ENCODE data around the gene CBFA2T2. TPM values are rescaled to one million over a fixed set of nuclear protein-coding genes. Genes with fewer than 3 reads are reported as not detected.

CBFA2T2 gene
- total and polyA plus RNA-seq, 2 of the 4 experiments (the other 2 are of a cell fraction) = 3.8 to 6.2 TPM

- in situ Hi-C loops (cut with MboI; ENCODE audit: low sequenced_read_pairs) (no loop called here), intact Hi-C loops (cut with micrococcal nuclease) (no loop called here), dilution Hi-C loops (cut with HindIII; ENCODE audit: low sequenced_read_pairs, unreplicated experiment) (no loop called here)
- DNase-seq (peak; percentile 31), ATAC-seq (ENCODE audit: low read depth) (peak; percentile 8; the same call in 1 of the 2 replicates)
- no peak overlapping the region for H2BK20ac ChIP-seq (ENCODE audit: low read depth, low read length)
- H2AK5ac ChIP-seq (ENCODE audit: low read depth, low read length) = no peak overlapping the region
- no peak overlapping the region for H4K8ac ChIP-seq (ENCODE audit: low read depth in 2 of 2, low read length in 2 of 2)
- H4K20me1 ChIP-seq (ENCODE audit: insufficient read depth, low read length) = peaks cover 9% of the 10 kb centered on the region; the same call in 1 of the 2 replicates
- WGBS, 2 experiments (ENCODE audit: extremely low coverage in 2 of 2, insufficient read length in 1 of 2) = 88% methylated on average over 7 of the region's 11 CpGs; no CpG with 5 or more reads in 1 of the 2 experiments
- POLR2A ChIA-PET (ENCODE audit: unreplicated experiment) = no interaction called here
- no peak overlapping the region; the same call in 1 of the 2 replicates for H3K23ac ChIP-seq (ENCODE audit: low read depth, low read length)
- H3K9me1 ChIP-seq (ENCODE audit: insufficient read depth, low read length) = peaks cover 14% of the 10 kb centered on the region; the same call in 1 of the 2 replicates
- H3K4me2 ChIP-seq (ENCODE audit: low read depth, low read length) = no peak overlapping the region
- H2BK120ac ChIP-seq (ENCODE audit: low read depth, low read length) = no peak overlapping the region
- 0 out of 2 replicates have a peak, but pooled peaks cover 3% of the 10 kb centered on the region for H3K4me1 ChIP-seq (ENCODE audit: control insufficient read depth, insufficient read depth, low read length)
- no peak overlapping the region for H3K4me3 ChIP-seq (ENCODE audit: insufficient read depth, low read depth, low read length)
- H4K91ac ChIP-seq (ENCODE audit: insufficient read depth, low read depth, low read length) = no peak overlapping the region
- H2BK15ac ChIP-seq (ENCODE audit: low read depth, low read length) = no peak overlapping the region
- H4K5ac ChIP-seq (ENCODE audit: low read depth, low read length) = no peak overlapping the region
- H2AK9ac ChIP-seq (replicated peaks; ENCODE audit: low read depth, low read length, poor library complexity) = no peak overlapping the region
- H3K27me3 ChIP-seq (ENCODE audit: control insufficient read depth, insufficient read depth, low read length) = no peaks in the 10 kb centered on the region
- H3K14ac ChIP-seq (replicated peaks; ENCODE audit: low read depth, low read length) = no peak overlapping the region
- no peak for TF ChIP-seq MAFK (IDR thresholded peaks at IDR 0.05; ENCODE audit: low read depth, low read length)
- no peak for TF ChIP-seq ELK1 (IDR thresholded peaks at IDR 0.05; ENCODE audit: borderline replicate concordance, low read depth, low read length)
- TF ChIP-seq CEBPB (IDR thresholded peaks at IDR 0.05; ENCODE audit: low read depth, low read length) = no peak
- no peak for TF ChIP-seq RCOR1 (IDR thresholded peaks at IDR 0.05; ENCODE audit: insufficient replicate concordance, low read length)
- 0 out of 2 replicates have a peak, but pooled peaks have one; percentile 3 for TF ChIP-seq USF2 (IDR thresholded peaks at IDR 0.05; ENCODE audit: low read depth, low read length)
- TF ChIP-seq BHLHE40 (IDR thresholded peaks at IDR 0.05; ENCODE audit: low read depth, low read length) = no peak
- TF ChIP-seq MAZ (IDR thresholded peaks at IDR 0.05; ENCODE audit: borderline replicate concordance, low read depth, low read length) = no peak
- TF ChIP-seq FOS (IDR thresholded peaks at IDR 0.05; ENCODE audit: low read depth, low read length) = no peak
- no peak for TF ChIP-seq CHD1 (IDR thresholded peaks at IDR 0.05; ENCODE audit: low read depth, low read length)
- BruUV-seq (replicated peaks) = no TSS peak
- CTCF ChIA-PET = interaction anchor here (0.6 kb wide), 1 partner anchor 194 kb away, joined by 4 read pairs; no protein-coding TSS in a partner anchor
- no peak overlapping the region for H3K9ac ChIP-seq (ENCODE audit: low read depth, low read length)
- H3K27ac ChIP-seq (ENCODE audit: insufficient read depth, low read length) = no peak overlapping the region
- no peaks in the 10 kb centered on the region for H3K9me3 ChIP-seq (ENCODE audit: control insufficient read depth, insufficient read depth, low read length)
- no peak overlapping the region for H2BK5ac ChIP-seq (ENCODE audit: low read depth, low read length, poor library complexity, severe bottlenecking)
- no peak overlapping the region for H3K18ac ChIP-seq (ENCODE audit: low read depth, low read length)
- H3K36me3 ChIP-seq (ENCODE audit: control insufficient read depth, insufficient read depth, low read length) = peaks cover 26% of the 10 kb centered on the region
- no peak overlapping the region for H3K56ac ChIP-seq (ENCODE audit: extremely low read depth, insufficient read depth, low read length)
- H3K4ac ChIP-seq (ENCODE audit: low read depth, low read length) = no peak overlapping the region
- H2AFZ ChIP-seq (replicated peaks; ENCODE audit: low read length, poor library complexity) = no peak overlapping the region
- H3K79me1 ChIP-seq (ENCODE audit: low read depth in 1 of 2, low read length in 2 of 2) = no peaks in the 10 kb centered on the region
These were observed 157.9 kb downstream of the CBFA2T2 start for GRCh38 chr20:33647603-33648395.

Measured in IMR-90 (cell line).